Thyroid gland (tissue), 4 donors: Measurements from ENCODE around the gene NTN1. TPM values are rescaled to one million over a fixed set of nuclear protein-coding genes. Genes with fewer than 3 reads are reported as not detected.

ENCODE experiments used
- DNase-seq, 2 donors: peaks; one replicate each; pipeline ENCODE4 v3.0.0-alpha.2; 2019
- H3K27ac ChIP-seq, 3 donors: fragments of 200-600 bp; sonication (generic); 1 replicate in 2 of 3; 2 replicates in 1 of 3; pipeline ENCODE4 v1.5.1; 2016 to 2019; ENCODE audit warnings: mild to moderate bottlenecking in 1 of 3, moderate library complexity in 1 of 3
- H3K27me3 ChIP-seq: fragments of 200-600 bp; sonication (generic); one replicate; pipeline ENCODE4 v1.5.1; 2019
- H3K36me3 ChIP-seq, 2 donors: fragments of 200-600 bp; sonication (generic); one replicate each; pipeline ENCODE4 v1.5.1; 2016 to 2019
- H3K4me1 ChIP-seq, 2 donors: fragments of 200-600 bp; sonication (generic); one replicate each; pipeline ENCODE4 v1.5.1; 2017 to 2019
- H3K4me3 ChIP-seq, 3 donors: fragments of 200-600 bp; sonication (generic); replicated peaks in 1 of 3; 1 replicate in 2 of 3; 2 replicates in 1 of 3; pipeline ENCODE4 v1.5.1; 2016; ENCODE audit warnings: mild to moderate bottlenecking in 1 of 3
- H3K9me3 ChIP-seq: fragments of 200-600 bp; sonication (generic); one replicate; pipeline ENCODE4 v1.5.1; 2017
- POLR2A ChIP-seq, 2 donors: fragments of 450-650 bp; IDR thresholded peaks; one replicate each; pipeline ENCODE4 v1.6.1; 2017; ENCODE audit warnings: antibody characterized with exemption in 2 of 2, mild to moderate bottlenecking in 2 of 2, moderate library complexity in 1 of 2
- WGBS, 2 donors: methylation state at CpG; one replicate each; pipeline ENCODE4 v1.1.5; 2017; 5-methylcytosine and 5-hydroxymethylcytosine counted together
- intact Hi-C: fragments of 100-400 bp; cut with DNase I; formaldehyde crosslinking; loops from one replicate; pipeline ENCODE4 v1.15.1; 2023
- total RNA-seq, 4 donors: library from RNA; depleted of rRNA; stranded (reverse); fragments of >200 nt; gene quantifications; one replicate each; pipeline ENCODE4 v1.2.3, GENCODE V29; 2016
- TF ChIP-seq, protein P1 (sequence below), 6 experiments: fragments of 200-600 bp in 3 of 6; fragments of 450-650 bp in 3 of 6; sonication (generic) in 3 of 6; IDR thresholded peaks; one replicate each; pipeline ENCODE4 v1.5.1; 2016 to 2019; ENCODE audit warnings: antibody characterized with exemption in 6 of 6, mild to moderate bottlenecking in 2 of 6, inconsistent platforms in 1 of 6, moderate library complexity in 1 of 6

The NTN1 gene
- total RNA-seq, 4 donors from 2014 or later = 4.1 to 9.2 (median 7.1) TPM

DNA sequence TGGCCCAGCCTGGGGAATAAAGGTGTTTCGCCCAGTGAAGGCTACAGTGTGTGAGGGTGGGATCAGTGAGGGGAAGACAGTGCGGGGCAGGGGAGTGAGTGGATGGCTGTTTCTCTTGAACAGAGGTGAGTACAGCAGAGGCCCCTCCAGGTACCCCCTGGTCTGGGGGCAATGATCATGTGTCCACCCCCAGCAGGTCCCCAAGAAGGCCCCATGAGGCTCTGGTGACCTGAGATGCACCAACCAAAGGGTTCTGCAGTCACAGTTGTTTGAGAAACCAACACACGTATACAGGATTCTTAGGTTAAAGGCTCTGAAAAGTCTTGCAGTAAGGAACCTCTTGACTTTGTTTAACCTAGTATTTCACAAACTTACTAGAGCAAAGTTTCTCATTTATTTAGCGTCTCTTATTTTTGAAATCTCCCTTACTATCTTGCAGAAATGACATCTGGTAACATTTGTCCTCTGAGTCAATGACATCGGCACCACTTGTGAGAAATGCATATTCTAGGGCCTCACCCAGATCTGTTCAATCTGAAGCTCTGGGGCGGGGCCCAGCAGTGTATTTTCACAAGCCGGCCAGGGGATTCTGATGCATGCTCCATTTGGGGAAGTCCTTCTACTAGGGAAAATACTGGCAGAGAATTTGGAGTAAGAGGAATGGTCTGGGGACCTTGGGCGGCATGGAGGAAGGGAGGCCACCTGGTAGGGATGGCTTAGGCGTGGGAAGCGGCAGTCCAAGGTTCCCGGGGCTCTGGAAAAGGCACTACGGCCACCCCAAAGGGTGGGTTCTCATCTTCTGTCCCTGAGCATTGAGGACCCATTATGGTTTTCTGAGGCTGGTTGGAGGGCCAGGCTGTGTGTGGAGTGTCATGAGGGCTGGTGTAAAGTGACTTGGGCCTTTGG, 217.3 kb downstream of the NTN1 start:
- intact Hi-C loops = no loop called here
- no peaks in the 10 kb centered on the region for H3K27me3 ChIP-seq
- TF ChIP-seq POLR2A (IDR thresholded peaks at IDR 0.05) = no peak
- TF ChIP-seq, protein P1, sequence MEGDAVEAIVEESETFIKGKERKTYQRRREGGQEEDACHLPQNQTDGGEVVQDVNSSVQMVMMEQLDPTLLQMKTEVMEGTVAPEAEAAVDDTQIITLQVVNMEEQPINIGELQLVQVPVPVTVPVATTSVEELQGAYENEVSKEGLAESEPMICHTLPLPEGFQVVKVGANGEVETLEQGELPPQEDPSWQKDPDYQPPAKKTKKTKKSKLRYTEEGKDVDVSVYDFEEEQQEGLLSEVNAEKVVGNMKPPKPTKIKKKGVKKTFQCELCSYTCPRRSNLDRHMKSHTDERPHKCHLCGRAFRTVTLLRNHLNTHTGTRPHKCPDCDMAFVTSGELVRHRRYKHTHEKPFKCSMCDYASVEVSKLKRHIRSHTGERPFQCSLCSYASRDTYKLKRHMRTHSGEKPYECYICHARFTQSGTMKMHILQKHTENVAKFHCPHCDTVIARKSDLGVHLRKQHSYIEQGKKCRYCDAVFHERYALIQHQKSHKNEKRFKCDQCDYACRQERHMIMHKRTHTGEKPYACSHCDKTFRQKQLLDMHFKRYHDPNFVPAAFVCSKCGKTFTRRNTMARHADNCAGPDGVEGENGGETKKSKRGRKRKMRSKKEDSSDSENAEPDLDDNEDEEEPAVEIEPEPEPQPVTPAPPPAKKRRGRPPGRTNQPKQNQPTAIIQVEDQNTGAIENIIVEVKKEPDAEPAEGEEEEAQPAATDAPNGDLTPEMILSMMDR (IDR thresholded peaks at IDR 0.05) = no peak
- peaks cover 17 to 21% of the 10 kb centered on the region in 2 donors for H3K4me1 ChIP-seq
- H3K9me3 ChIP-seq = no peaks in the 10 kb centered on the region
- H3K36me3 ChIP-seq = no peaks in the 10 kb centered on the region
- no peak for DNase-seq
- no peak overlapping the region for H3K4me3 ChIP-seq
- peak overlapping the region in 1 of 3 donors; percentile 70 for H3K27ac ChIP-seq
- 86 to 88% methylated on average over 12 of the region's 12 CpGs for WGBS, 2 donors

DNA sequence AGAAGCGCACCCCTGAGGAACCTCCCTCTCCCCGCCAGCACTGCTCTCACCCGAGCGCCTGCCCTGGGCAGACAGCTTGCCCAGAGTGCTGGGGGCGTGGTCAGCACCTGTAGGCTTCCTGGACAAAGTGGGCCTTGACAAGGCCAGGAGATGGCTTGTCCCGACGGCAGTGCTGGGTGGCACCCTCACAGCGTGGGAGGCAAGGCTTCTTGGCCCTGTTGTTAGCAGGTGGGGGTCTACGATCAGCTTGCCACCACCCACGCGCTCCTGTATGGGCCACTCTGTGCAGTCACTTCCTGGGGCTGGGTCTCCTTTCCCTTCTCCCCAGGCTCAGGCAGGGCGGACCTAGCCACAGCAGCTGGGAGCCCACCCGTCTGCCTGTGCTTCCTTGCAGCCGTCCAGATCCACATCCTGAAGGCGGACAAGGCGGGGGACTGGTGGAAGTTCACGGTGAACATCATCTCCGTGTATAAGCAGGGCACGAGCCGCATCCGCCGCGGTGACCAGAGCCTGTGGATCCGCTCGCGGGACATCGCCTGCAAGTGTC, 218.0 kb downstream of the NTN1 start:
- TF ChIP-seq, protein P1 (IDR thresholded peaks at IDR 0.05) = no peak
- no peak for TF ChIP-seq POLR2A (IDR thresholded peaks at IDR 0.05)
- Histone ChIP-seq H3K27ac (peak overlapping the region in 2 of 3 donors; percentile 49 to 70), H3K9me3 (no peaks in the 10 kb centered on the region), H3K4me1 (peaks cover 17 to 26% of the 10 kb centered on the region in 2 donors), H3K4me3 (peak overlapping the region in 2 of 3 donors; percentile 12 to 23), H3K36me3 (no peaks in the 10 kb centered on the region), H3K27me3 (no peaks in the 10 kb centered on the region)
- WGBS, 2 donors = 39 to 67% methylated on average over 1 to 12 of the region's 27 CpGs
- DNase-seq = peak; percentile 31 to 39
- intact Hi-C loops = no loop called here

DNA sequence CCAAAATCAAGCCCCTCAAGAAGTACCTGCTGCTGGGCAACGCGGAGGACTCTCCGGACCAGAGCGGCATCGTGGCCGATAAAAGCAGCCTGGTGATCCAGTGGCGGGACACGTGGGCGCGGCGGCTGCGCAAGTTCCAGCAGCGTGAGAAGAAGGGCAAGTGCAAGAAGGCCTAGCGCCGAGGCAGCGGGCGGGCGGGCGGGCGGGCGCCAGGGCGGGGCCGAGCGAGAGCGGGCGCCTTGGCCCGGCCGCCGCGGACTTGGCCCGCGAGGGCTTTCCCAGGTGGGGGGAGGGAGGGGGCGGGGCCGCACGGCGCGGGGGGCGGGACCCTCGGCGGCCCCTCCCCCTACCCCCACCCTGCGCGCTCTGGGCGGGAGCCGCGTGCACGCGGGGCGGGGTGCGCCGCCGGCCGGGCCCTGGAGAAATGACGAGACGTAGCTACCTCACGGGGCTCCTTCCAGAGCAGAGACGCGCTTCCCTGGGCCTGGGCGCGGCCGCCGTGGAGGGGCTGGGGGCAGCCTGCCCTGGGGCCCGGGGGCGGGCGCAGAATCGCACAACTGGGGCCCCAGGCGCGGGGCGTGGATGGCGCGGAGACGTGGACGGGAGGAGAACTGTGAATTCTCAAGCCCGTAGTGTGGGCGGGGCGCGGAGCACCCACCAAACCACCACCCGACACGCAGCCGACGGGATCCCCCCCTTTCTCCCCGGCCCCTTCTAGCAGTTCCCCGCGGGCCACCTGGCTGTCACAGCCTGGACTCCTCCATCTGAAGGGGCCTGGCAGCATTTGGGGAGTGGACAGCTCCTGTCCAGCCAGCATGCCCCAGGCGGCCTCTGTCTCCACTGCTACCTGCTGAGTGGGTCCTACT, 218.7 kb downstream of the NTN1 start:
- Histone ChIP-seq H3K4me3 (peak overlapping the region in 2 of 3 donors; percentile 27 to 43), H3K36me3 (no peaks in the 10 kb centered on the region), H3K27ac (peak overlapping the region; percentile 90 to 93 (median 90)), H3K4me1 (peaks cover 21 to 28% of the 10 kb centered on the region in 2 donors), H3K9me3 (no peaks in the 10 kb centered on the region), H3K27me3 (no peaks in the 10 kb centered on the region)
- peak; percentile 77 to 81 for DNase-seq
- TF ChIP-seq, protein P1 (IDR thresholded peaks at IDR 0.05) = no peak
- TF ChIP-seq POLR2A (IDR thresholded peaks at IDR 0.05) = peak in 1 of 2 donors; percentile 41
- intact Hi-C loops = no loop called here
- WGBS, 2 donors = 1 to 12% methylated on average over 14 to 24 of the region's 84 CpGs

DNA sequence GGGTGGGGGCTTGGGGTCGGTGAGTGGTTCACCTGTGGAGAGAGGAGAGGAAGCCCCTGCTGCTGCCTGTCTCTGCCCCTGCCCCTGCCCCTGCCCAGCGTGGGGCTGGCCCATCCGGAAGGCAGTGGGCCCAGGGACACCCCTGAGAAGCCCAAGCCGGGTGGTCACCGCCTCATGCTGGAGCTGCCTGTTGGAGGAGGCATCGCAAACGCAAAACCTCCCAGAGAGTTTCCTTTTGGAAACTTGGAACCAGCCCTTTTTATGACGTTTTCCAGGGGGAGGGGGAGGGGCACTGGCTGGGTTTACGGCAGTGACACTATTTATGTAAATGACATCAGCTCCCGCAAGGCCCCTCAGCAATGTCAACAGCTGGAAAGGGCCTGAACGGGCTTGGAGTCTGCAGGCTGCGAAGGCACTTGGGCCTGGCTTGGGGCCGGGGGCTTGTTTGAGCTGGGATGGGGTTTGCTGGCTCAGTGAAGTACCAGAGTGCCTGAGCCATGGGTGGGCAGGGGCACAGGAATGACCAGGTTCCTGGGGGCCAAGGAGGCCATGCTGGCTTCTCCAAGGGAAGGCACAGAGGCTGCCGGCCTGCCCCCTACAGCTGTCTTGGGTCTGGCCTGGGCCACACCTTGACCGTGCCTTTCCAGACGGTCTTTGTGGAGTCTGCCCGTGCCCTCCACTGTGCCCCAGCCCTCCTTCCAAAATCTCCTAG, 219.5 kb downstream of the NTN1 start:
- intact Hi-C loops = no loop called here
- 70 to 71% methylated on average over 8 to 16 of the region's 17 CpGs for WGBS, 2 donors
- TF ChIP-seq POLR2A (IDR thresholded peaks at IDR 0.05) = peak in 1 of 2 donors; percentile 6
- TF ChIP-seq, protein P1 (IDR thresholded peaks at IDR 0.05) = no peak

More for the DNA sequence above, 219.5 kb downstream of the NTN1 start:
- peak; percentile 56 to 61 for DNase-seq
- peak overlapping the region in 1 of 3 donors; percentile 43 for H3K4me3 ChIP-seq
- no peaks in the 10 kb centered on the region for H3K9me3 ChIP-seq
- H3K27ac ChIP-seq = peak overlapping the region; percentile 90 to 93 (median 90)
- H3K4me1 ChIP-seq = peaks cover 21 to 28% of the 10 kb centered on the region in 2 donors
- no peaks in the 10 kb centered on the region for H3K27me3 ChIP-seq
- no peaks in the 10 kb centered on the region for H3K36me3 ChIP-seq
